ENCODE data around the gene COL4A1.

Gene COL4A1

DNA sequence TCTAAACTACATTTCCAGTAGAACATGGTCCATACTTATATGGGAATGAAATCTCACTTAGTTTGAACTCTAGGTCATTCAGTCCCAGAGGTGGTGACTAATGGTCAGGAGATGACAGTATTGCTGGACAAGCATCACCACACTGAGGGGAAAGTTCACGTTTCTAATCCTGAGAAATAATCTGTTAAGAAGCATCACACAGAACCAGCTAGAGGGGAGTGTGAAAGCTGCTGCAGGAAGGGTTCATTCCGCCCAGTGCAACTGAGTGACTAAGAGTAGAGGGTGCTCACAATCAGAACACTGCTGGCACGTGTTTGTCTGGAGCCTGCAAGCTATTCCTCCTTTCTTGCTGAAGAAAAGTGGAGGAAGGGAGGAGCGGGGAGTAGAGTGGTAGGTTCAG, 2.7 kb downstream of the COL4A1 start:
- TF ChIP-seq, protein P1, sequence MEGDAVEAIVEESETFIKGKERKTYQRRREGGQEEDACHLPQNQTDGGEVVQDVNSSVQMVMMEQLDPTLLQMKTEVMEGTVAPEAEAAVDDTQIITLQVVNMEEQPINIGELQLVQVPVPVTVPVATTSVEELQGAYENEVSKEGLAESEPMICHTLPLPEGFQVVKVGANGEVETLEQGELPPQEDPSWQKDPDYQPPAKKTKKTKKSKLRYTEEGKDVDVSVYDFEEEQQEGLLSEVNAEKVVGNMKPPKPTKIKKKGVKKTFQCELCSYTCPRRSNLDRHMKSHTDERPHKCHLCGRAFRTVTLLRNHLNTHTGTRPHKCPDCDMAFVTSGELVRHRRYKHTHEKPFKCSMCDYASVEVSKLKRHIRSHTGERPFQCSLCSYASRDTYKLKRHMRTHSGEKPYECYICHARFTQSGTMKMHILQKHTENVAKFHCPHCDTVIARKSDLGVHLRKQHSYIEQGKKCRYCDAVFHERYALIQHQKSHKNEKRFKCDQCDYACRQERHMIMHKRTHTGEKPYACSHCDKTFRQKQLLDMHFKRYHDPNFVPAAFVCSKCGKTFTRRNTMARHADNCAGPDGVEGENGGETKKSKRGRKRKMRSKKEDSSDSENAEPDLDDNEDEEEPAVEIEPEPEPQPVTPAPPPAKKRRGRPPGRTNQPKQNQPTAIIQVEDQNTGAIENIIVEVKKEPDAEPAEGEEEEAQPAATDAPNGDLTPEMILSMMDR (IDR thresholded peaks at IDR 0.05; ENCODE audit: low read depth, low read length, missing control alignments) = no peak
- no peak overlapping the region for H3K4me3 ChIP-seq (ENCODE audit: low read depth, low read length)
- DNase-seq (ENCODE audit: low read depth) = no peak

DNA sequence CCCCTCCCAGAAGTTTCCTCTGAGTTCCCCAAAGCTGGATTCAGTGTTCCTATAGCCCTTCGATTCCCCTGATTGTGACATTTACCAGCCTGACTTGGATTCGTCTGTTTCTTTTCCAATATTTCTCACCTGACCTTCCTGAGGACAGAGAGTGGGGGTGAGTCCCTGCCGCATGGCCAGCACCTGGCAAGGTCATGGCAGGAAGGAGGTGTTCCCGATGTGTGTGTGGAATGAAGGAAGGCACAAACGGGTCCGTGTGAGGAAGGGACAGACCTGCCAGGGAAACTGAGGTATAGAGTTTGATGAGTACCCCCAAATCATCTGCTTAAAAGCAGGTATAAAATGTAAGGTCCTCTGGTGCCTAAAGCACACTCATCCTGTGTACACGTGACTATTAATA, 3.3 kb downstream of the COL4A1 start:
- no peak for DNase-seq (ENCODE audit: low read depth)
- no peak overlapping the region for H3K4me3 ChIP-seq (ENCODE audit: low read depth, low read length)
- TF ChIP-seq, protein P1 (IDR thresholded peaks at IDR 0.05; ENCODE audit: low read depth, low read length, missing control alignments) = no peak

DNA sequence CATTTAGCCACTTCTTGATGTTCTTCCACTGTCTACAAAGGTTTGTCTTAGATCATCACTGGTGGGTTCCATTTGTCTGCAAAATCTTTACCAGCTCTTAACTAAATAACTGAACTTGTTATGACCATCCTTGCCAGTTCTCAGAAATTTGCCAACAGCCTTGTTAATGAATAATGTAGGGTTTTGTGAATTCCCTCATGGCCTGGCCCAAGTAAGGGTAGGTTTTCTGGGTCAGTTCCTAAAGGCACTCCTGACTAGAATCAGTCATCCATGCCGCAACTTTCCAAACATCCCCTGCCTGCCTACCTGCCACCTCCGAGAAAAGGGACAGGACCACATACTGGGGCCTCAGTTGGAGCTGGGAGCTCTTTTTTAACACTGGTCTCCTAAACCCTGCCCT, 4.0 kb downstream of the COL4A1 start:
- TF ChIP-seq, protein P1 (IDR thresholded peaks at IDR 0.05; ENCODE audit: low read depth, low read length, missing control alignments) = no peak
- no peak overlapping the region for H3K4me3 ChIP-seq (ENCODE audit: low read depth, low read length)
- no peak for DNase-seq (ENCODE audit: low read depth)

DNA sequence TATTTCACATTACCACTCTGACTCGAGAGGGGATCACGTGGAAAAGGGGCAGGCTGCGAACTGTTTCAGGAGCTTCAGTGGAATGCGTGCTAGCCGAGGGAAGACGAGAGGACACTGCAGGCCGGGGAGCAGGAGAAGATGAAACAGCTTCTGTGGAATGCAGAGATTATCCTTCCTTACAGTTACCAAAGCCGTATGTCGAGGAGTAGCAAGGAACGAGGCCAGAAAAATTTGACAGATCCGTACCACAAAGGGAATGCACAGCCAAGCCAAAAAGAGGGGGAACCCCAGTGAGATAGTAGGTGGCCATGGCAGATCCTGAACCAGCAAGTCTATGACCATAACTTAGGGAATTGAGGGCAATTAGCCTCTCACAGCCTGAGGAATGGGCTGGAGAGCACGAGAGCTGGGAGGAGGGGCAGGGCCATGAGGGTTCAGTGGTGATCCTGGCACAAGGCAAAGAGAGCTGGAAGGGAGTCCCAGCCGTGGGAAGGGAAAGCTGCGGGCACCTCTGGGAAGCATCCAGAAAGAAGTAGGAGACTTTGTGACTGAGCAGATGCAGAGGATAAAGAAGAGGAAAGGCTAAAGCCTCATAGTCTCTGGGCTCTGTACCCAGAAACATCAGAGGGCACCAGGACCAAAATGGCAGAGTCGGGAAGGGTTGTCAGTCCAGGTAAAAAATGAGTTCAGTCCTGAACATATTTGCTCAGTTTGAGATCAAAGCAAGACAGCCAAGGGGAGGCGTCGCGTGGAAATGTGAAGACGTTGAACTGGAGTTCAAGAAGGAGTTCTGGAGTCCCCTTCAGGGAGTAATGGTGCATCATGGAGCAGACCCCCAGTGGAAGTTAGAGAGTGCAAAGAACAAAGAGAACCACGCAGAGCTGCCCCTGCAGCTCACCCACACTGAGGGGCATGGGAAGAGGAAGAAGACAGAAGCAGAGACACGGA, 5.1 kb downstream of the COL4A1 start:
- DNase-seq (ENCODE audit: low read depth) = no peak
- TF ChIP-seq, protein P1 (IDR thresholded peaks at IDR 0.05; ENCODE audit: low read depth, low read length, missing control alignments) = no peak
- H3K4me3 ChIP-seq (ENCODE audit: low read depth, low read length) = no peak overlapping the region

DNA sequence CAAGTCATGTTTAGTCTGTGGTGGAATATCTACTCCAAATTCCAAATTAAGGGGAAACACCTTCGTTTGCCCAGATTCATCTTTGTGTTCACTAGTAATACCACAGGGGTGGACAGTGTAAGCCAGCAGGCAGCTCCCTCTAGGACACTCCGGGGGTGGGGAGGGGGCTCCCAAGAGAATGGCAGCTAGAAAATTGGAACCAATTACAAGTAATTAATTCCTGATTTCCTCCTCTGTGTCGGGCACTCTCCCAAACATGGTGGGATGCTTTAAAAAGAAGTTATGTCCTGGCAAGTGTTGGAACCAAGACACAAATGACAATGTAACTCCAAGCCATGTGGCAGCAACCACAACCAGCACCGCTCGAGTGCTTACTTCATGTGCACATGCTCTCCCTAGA, 5.9 kb downstream of the COL4A1 start:
- H3K4me3 ChIP-seq (ENCODE audit: low read depth, low read length) = no peak overlapping the region
- TF ChIP-seq, protein P1 (IDR thresholded peaks at IDR 0.05; ENCODE audit: low read depth, low read length, missing control alignments) = no peak

DNA sequence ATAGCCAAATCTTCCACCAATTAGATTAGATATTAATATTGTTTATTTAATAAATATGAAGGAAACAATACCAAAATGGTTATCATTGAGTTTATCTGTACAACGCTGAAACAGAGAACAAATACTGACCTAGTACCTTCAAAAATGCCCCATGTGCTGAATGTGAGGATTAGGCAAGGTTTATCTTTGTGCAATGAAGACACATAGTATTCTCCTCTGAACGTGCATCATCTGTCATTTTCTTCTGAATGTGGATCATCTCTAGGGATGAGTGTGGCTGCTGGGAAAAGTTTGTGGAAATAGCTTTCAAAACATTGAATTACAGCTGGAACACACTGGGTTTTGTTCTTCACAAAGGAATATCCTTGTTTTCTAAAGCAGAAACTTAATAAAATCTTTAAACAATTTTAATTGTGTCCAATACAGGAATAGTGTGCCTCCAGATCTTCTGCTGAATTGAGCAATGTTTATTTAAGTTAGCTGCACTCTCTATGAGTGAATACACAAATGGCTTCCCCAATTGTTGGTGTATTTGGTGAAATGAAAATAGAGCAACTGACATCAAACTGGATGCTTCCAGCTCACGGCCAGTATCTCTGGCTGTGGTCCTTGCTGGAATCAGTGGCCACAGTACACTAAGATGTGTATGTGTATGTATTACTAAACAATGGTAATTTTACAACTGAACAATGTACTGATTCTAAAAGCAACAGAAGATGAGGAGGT, 6.7 kb downstream of the COL4A1 start:
- no peak for DNase-seq (ENCODE audit: low read depth)
- H3K4me3 ChIP-seq (ENCODE audit: low read depth, low read length) = no peak overlapping the region
- TF ChIP-seq, protein P1 (IDR thresholded peaks at IDR 0.05; ENCODE audit: low read depth, low read length, missing control alignments) = no peak

More for the DNA sequence above, 5.9 kb downstream of the COL4A1 start:
- no peak for DNase-seq (ENCODE audit: low read depth)

All from GM12864 (cell line).